A673 (cell line): ENCODE measurements around the gene ALG9. TPM values are rescaled to one million over a fixed set of nuclear protein-coding genes. Genes with fewer than 3 reads are reported as not detected.

Source experiments
- BruUV-seq: library from RNA; stranded (reverse); fragments of 400-500 nt; replicated peaks from 2 replicates; lab custom pipeline; 2021; lab: Mats Ljungman, UMichigan
- CTCF ChIA-PET: fragments of 300-600 bp; sonication (Branson Sonifier 250); formaldehyde crosslinking; loops from one replicate; lab custom pipeline; 2022; ENCODE audit warnings: antibody characterized with exemption; lab: Charles Lee
- POLR2A ChIA-PET: fragments of 300-600 bp; sonication (Branson Sonifier 250); formaldehyde crosslinking; loops from one replicate; lab custom pipeline; 2022; ENCODE audit warnings: antibody characterized with exemption; ENCODE audit not compliant: low non-redundant PET; lab: Charles Lee
- DNase-seq: peaks from one replicate; pipeline ENCODE4 v3.0.0-alpha.2; 2015; ENCODE audit warnings: low spot score
- H3K27ac ChIP-seq: fragments of 200-600 bp; sonication (generic); 2 replicates; pipeline ENCODE4 v1.5.1; 2016; ENCODE audit warnings: mixed run types, low read depth, mild to moderate bottlenecking, mixed read lengths, antibody characterized with exemption, low read length; ENCODE audit not compliant: poor library complexity, severe bottlenecking
- H3K27me3 ChIP-seq: fragments of 200-600 bp; sonication (generic); replicated peaks from 2 replicates; pipeline ENCODE4 v1.6.1; 2017; ENCODE audit warnings: mixed run types, low read depth, mild to moderate bottlenecking, mixed read lengths, antibody characterized with exemption, low read length; ENCODE audit not compliant: insufficient read depth, poor library complexity
- H3K36me3 ChIP-seq: fragments of 200-600 bp; sonication (generic); 2 replicates; pipeline ENCODE4 v1.6.1; 2016; ENCODE audit warnings: mixed run types, mild to moderate bottlenecking, mixed read lengths, antibody characterized with exemption, low read length; ENCODE audit not compliant: insufficient read depth, poor library complexity, severe bottlenecking
- H3K4me1 ChIP-seq: fragments of 200-600 bp; sonication (generic); 2 replicates; pipeline ENCODE4 v1.6.1; 2017; ENCODE audit warnings: mixed run types, mild to moderate bottlenecking, mixed read lengths, antibody characterized with exemption, low read length; ENCODE audit not compliant: insufficient read depth, poor library complexity, severe bottlenecking
- H3K4me3 ChIP-seq: fragments of 200-600 bp; sonication (generic); 2 replicates; pipeline ENCODE4 v1.5.1; 2016; ENCODE audit warnings: low read depth, mixed run types, mild to moderate bottlenecking, mixed read lengths, low read length; ENCODE audit not compliant: poor library complexity, severe bottlenecking
- H3K9me3 ChIP-seq: fragments of 200-600 bp; sonication (generic); 2 replicates; pipeline ENCODE4 v1.6.1; 2016; ENCODE audit warnings: mixed run types, low read depth, mild to moderate bottlenecking, mixed read lengths, antibody characterized with exemption, low read length; ENCODE audit not compliant: poor library complexity, severe bottlenecking
- CTCF ChIP-seq: fragments of 300-800, 200-600 bp; sonication (generic); conservative IDR thresholded peaks from 2 replicates; pipeline ENCODE4 v1.5.1; 2017; ENCODE audit warnings: low read depth, mild to moderate bottlenecking, antibody characterized with exemption, low read length, moderate library complexity, mixed read lengths
- EZH2 ChIP-seq: fragments of 200-600 bp; sonication (generic); IDR thresholded peaks from 2 replicates; pipeline ENCODE4 v1.6.1; 2017; ENCODE audit warnings: borderline replicate concordance, low read depth, mild to moderate bottlenecking, mixed read lengths, antibody characterized with exemption, low read length; ENCODE audit not compliant: poor library complexity, severe bottlenecking
- intact Hi-C: fragments of 100-400 bp; cut with micrococcal nuclease; formaldehyde crosslinking; loops from one replicate; pipeline ENCODE4 v1.10.0; 2022; ENCODE audit not compliant: unreplicated experiment
- total RNA-seq: library from RNA; stranded (reverse); gene quantifications from 2 replicates; pipeline ENCODE4 v1.2.3, GENCODE V29; 2021

Gene ALG9
- total RNA-seq, 1 experiment from 2014 or later = 61.0 TPM

- H3K36me3 ChIP-seq = peaks cover 12% of the 10 kb centered on the region
- BruUV-seq = no TSS peak
- no peaks in the 10 kb centered on the region for H3K27me3 ChIP-seq
- H3K9me3 ChIP-seq = no peaks in the 10 kb centered on the region
- no peak for DNase-seq
- TF ChIP-seq EZH2 (no peak), CTCF (no peak)
- intact Hi-C loops = no loop called here
- peaks cover 9% of the 10 kb centered on the region for H3K4me1 ChIP-seq
- CTCF ChIA-PET = no interaction called here
- no peak overlapping the region for H3K27ac ChIP-seq
- POLR2A ChIA-PET = interaction anchor here (0.5 kb wide), 1 partner anchor 91 kb away, joined by 4 read pairs; no protein-coding TSS in a partner anchor
- no peak overlapping the region for H3K4me3 ChIP-seq
These were observed 89.2 kb downstream of the ALG9 start for GRCh38 chr11:111782109-111782741.

GRCh38 chr11:111779118-111779517 is 92.3 kb downstream of the ALG9 start:
- BruUV-seq = no TSS peak
- TF ChIP-seq EZH2 = no peak
- no peak for TF ChIP-seq CTCF
- Histone ChIP-seq H3K36me3 (no peaks in the 10 kb centered on the region), H3K9me3 (no peaks in the 10 kb centered on the region), H3K4me1 (peaks cover 9% of the 10 kb centered on the region), H3K4me3 (no peak overlapping the region), H3K27me3 (no peaks in the 10 kb centered on the region), H3K27ac (no peak overlapping the region)
- DNase-seq = no peak
- ChIA-PET CTCF (no interaction called here), POLR2A (no interaction called here)
- intact Hi-C loops = no loop called here

GRCh38 chr11:111778047-111778558 is 93.3 kb downstream of the ALG9 start:
- intact Hi-C loops = no loop called here
- no TSS peak for BruUV-seq
- H3K4me3 ChIP-seq = no peak overlapping the region
- no peaks in the 10 kb centered on the region for H3K9me3 ChIP-seq
- POLR2A ChIA-PET = no interaction called here
- no peaks in the 10 kb centered on the region for H3K27me3 ChIP-seq
- no peak for DNase-seq
- H3K36me3 ChIP-seq = no peaks in the 10 kb centered on the region
- TF ChIP-seq CTCF (no peak), EZH2 (no peak)
- H3K4me1 ChIP-seq = peaks cover 9% of the 10 kb centered on the region
- CTCF ChIA-PET = interaction anchor here (0.7 to 2.2 kb wide), 3 partner anchors 63 to 175 kb away, joined by 4 to 17 read pairs (median 6); partner anchors contain the start of gene SIK2
- H3K27ac ChIP-seq = peak overlapping the region; percentile 7
